Measurements from ENCODE around the gene IKZF4. TPM values are rescaled to one million over a fixed set of nuclear protein-coding genes. Genes with fewer than 3 reads are reported as not detected.

The IKZF4 gene
- total RNA-seq, 2 experiments from 2014 or later, result 2.5 to 5.0 TPM

DNA sequence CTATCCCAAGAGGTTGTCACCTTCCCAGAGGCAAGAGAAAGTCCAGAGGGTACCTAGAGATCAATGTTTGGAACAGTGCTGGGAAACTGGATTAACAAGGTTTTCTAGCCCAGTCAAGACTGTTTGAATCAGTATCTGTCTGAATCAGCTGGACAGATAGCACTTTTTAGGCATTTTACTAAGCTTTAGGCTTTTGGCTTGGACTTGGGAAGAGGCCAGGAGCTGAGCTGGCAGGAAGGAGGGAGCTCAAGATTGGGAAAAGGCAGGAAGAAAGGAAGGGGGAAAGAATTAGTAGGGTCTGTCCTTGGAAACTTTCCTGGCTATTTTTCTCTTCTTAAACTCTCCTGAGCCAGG is 8.3 kb downstream of the IKZF4 start:
- Histone ChIP-seq H3K4me3 (ENCODE audit: low read length) (no peak overlapping the region), H3K9me3 (ENCODE audit: control insufficient read depth in 1 of 2, insufficient read depth in 1 of 2, low read length in 2 of 2) (no peaks in the 10 kb centered on the region), H3K4me1 (ENCODE audit: insufficient read depth, low read length) (peaks cover 18% of the 10 kb centered on the region), H3K27ac (ENCODE audit: low read depth in 1 of 2, low read length in 2 of 2) (no peak overlapping the region), H3K36me3 (ENCODE audit: insufficient read depth, low read length) (peaks cover 49% of the 10 kb centered on the region), H3K27me3 (ENCODE audit: control insufficient read depth in 1 of 2, insufficient read depth in 2 of 2, low read length in 2 of 2) (no peaks in the 10 kb centered on the region)
- ChIA-PET CTCF (interaction anchor here (0.6 to 1.3 kb wide), 9 partner anchors 8 to 291 kb away, joined by 3 to 9 read pairs (median 3); partner anchors contain the start of gene IKZF4), POLR2A (interaction anchor here (0.6 to 1.1 kb wide), 3 partner anchors 22 to 242 kb away, joined by 3 to 4 read pairs (median 3); partner anchors contain the start of gene RAB5B)
- Mint-ChIP-seq H3K4me3 (no peak overlapping the region), H3K4me1 (ENCODE audit: low read depth) (peaks cover 22% of the 10 kb centered on the region), H3K27ac (no peak overlapping the region), H3K9me3 (no peaks in the 10 kb centered on the region), H3K27me3 (no peaks in the 10 kb centered on the region), H3K36me3 (ENCODE audit: low read depth) (peaks cover 56% of the 10 kb centered on the region)
- no peak for ATAC-seq (ENCODE audit: poor library complexity)
- TF ChIP-seq, protein P1, sequence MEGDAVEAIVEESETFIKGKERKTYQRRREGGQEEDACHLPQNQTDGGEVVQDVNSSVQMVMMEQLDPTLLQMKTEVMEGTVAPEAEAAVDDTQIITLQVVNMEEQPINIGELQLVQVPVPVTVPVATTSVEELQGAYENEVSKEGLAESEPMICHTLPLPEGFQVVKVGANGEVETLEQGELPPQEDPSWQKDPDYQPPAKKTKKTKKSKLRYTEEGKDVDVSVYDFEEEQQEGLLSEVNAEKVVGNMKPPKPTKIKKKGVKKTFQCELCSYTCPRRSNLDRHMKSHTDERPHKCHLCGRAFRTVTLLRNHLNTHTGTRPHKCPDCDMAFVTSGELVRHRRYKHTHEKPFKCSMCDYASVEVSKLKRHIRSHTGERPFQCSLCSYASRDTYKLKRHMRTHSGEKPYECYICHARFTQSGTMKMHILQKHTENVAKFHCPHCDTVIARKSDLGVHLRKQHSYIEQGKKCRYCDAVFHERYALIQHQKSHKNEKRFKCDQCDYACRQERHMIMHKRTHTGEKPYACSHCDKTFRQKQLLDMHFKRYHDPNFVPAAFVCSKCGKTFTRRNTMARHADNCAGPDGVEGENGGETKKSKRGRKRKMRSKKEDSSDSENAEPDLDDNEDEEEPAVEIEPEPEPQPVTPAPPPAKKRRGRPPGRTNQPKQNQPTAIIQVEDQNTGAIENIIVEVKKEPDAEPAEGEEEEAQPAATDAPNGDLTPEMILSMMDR (IDR thresholded peaks at IDR 0.05), result no peak
- intact Hi-C loops (cut with DNase I, micrococcal nuclease), result loop anchor here (1.0 to 2.0 kb wide), 2 partner anchors 33 to 290 kb away; no protein-coding TSS in a partner anchor
- DNase-seq, result no peak

DNA sequence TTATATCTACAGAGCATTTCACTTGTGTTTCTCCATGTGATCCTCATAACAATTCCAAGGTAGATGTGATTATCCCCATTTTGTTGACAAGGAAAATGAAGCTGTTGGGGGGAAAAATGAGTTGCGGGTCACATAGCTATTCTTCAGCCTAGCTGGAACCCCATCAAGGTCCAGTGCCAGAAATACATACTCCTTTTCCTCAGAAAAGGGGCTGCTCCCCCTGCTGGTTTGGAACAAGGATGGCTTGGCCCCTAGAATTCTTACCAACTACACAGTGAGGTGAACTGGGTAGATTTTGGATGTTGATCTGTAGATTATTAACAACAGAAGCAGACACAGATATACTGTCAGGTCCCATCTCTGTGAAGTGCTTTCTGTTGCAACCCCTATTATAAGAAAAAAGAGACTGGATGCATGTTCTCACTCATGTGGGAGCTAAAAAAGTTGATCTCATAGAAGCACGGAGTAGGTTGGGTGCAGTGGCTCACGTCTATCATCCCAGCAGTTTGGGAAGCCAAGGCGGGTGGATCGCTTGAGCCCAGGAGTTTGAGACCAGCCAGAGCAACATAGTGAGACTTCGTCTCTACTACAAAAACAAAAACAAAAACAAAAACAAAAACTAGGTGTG is 8.9 kb downstream of the IKZF4 start:
- H3K36me3 Mint-ChIP-seq (ENCODE audit: low read depth), result peaks cover 60% of the 10 kb centered on the region
- H3K27me3 ChIP-seq (ENCODE audit: control insufficient read depth in 1 of 2, insufficient read depth in 2 of 2, low read length in 2 of 2), result no peaks in the 10 kb centered on the region
- H3K4me1 Mint-ChIP-seq (ENCODE audit: low read depth), result peaks cover 27% of the 10 kb centered on the region
- no peaks in the 10 kb centered on the region for H3K9me3 Mint-ChIP-seq
- ChIA-PET POLR2A (interaction anchor here (0.6 to 1.0 kb wide), 3 partner anchors 56 to 241 kb away, joined by 3 read pairs; partner anchors contain the start of genes RAB5B and ZC3H10), CTCF (interaction anchor here (0.5 to 1.3 kb wide), 11 partner anchors 8 to 291 kb away, joined by 3 to 9 read pairs (median 3); partner anchors contain the start of gene IKZF4)
- ATAC-seq (ENCODE audit: poor library complexity) (peak; percentile 56), DNase-seq (peak in 12 of 14 experiments; percentile 19 to 72 (median 38))
- no peak overlapping the region for H3K27ac ChIP-seq (ENCODE audit: low read depth in 1 of 2, low read length in 2 of 2)
- H3K4me3 Mint-ChIP-seq, result no peak overlapping the region
- H3K4me3 ChIP-seq (ENCODE audit: low read length), result no peak overlapping the region
- TF ChIP-seq, protein P1 (IDR thresholded peaks at IDR 0.05), result peak; percentile 69
- peaks cover 52% of the 10 kb centered on the region for H3K36me3 ChIP-seq (ENCODE audit: insufficient read depth, low read length)
- H3K4me1 ChIP-seq (ENCODE audit: insufficient read depth, low read length), result peaks cover 23% of the 10 kb centered on the region
- no peaks in the 10 kb centered on the region for H3K9me3 ChIP-seq (ENCODE audit: control insufficient read depth in 1 of 2, insufficient read depth in 1 of 2, low read length in 2 of 2)
- intact Hi-C loops (cut with DNase I, micrococcal nuclease), result loop anchor here (1.0 to 2.0 kb wide), 2 partner anchors 33 to 291 kb away; no protein-coding TSS in a partner anchor
- peak overlapping the region; percentile 78 for H3K27ac Mint-ChIP-seq
- H3K27me3 Mint-ChIP-seq, result no peaks in the 10 kb centered on the region

DNA sequence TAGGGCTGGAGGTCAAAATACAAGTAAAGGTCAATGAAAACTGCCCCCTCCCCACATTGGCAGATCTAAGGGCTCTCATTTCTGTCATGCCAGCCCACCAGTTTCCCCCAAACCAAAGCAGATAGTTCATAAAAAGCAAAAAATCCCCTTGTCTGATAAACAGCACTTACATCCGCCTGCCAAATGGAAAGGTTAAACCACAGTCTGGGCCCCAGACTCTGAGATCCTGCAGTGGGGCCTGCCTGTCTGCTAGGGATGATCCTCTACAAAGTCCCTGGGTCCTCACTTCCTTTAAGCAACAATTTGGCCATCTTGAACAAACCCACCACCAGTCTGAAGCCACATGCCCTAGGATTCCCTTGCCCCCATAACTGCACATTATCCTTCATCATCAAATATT is 11.1 kb downstream of the IKZF4 start:
- POLR2A ChIA-PET, result interaction anchor here (1.7 kb wide), 1 partner anchor 58 kb away, joined by 4 read pairs; the partner anchor contains the start of gene RAB5B
- H3K4me1 Mint-ChIP-seq (ENCODE audit: low read depth), result peaks cover 27% of the 10 kb centered on the region
- no peaks in the 10 kb centered on the region for H3K27me3 Mint-ChIP-seq
- peak; percentile 76 for ATAC-seq (ENCODE audit: poor library complexity)
- TF ChIP-seq, protein P1 (IDR thresholded peaks at IDR 0.05), result no peak
- H3K27ac ChIP-seq (ENCODE audit: low read depth in 1 of 2, low read length in 2 of 2), result peak overlapping the region in 1 of 2 donors; percentile 44
- peak overlapping the region; percentile 12 for H3K4me3 Mint-ChIP-seq
- H3K9me3 ChIP-seq (ENCODE audit: control insufficient read depth in 1 of 2, insufficient read depth in 1 of 2, low read length in 2 of 2), result no peaks in the 10 kb centered on the region
- peaks cover 27% of the 10 kb centered on the region for H3K4me1 ChIP-seq (ENCODE audit: insufficient read depth, low read length)
- no peaks in the 10 kb centered on the region for H3K9me3 Mint-ChIP-seq
- no peaks in the 10 kb centered on the region for H3K27me3 ChIP-seq (ENCODE audit: control insufficient read depth in 1 of 2, insufficient read depth in 2 of 2, low read length in 2 of 2)
- intact Hi-C loops (cut with DNase I, micrococcal nuclease), result no loop called here
- CTCF ChIA-PET, result no interaction called here
- peaks cover 68% of the 10 kb centered on the region for H3K36me3 Mint-ChIP-seq (ENCODE audit: low read depth)
- peaks cover 40% of the 10 kb centered on the region for H3K36me3 ChIP-seq (ENCODE audit: insufficient read depth, low read length)
- no peak overlapping the region for H3K4me3 ChIP-seq (ENCODE audit: low read length)
- H3K27ac Mint-ChIP-seq, result peak overlapping the region; percentile 87
- DNase-seq, result peak in 5 of 14 experiments; percentile 10 to 50 (median 43)

Measured in CD4-positive, alpha-beta T cell (primary cell).